Measurements from ENCODE around the gene AP3S1.
"Not testable (repeated sequence)": the region's sequence is repeated elsewhere in the genome, so short reads cannot be mapped to it uniquely, and the experiment has no call there.

Gene AP3S1

GRCh38 chr5:115806986-115807653, 34.6 kb upstream of the AP3S1 start:
- Histone ChIP-seq H3K4me3 (ENCODE audit: insufficient read length, low read depth) (no peak overlapping the region), H3K36me3 (ENCODE audit: insufficient read depth, insufficient read length, low read length) (peaks cover 10% of the 10 kb centered on the region), H3K4me1 (ENCODE audit: insufficient read depth, insufficient read length) (no peaks in the 10 kb centered on the region), H3K27me3 (ENCODE audit: insufficient read depth, insufficient read length) (no peaks in the 10 kb centered on the region), H3K9me3 (ENCODE audit: insufficient read depth, low read length) (no peaks in the 10 kb centered on the region), H3K9ac (ENCODE audit: insufficient read length, low read depth) (no peak overlapping the region)
- TF ChIP-seq YY1 (IDR thresholded peaks at IDR 0.05; ENCODE audit: insufficient read depth, insufficient read length), result no peak
- no peak for TF ChIP-seq ZNF274 (IDR thresholded peaks at IDR 0.05; ENCODE audit: low read depth, low read length)
- TF ChIP-seq SUZ12 (IDR thresholded peaks at IDR 0.05; ENCODE audit: extremely low read depth, insufficient read depth, insufficient read length), result no peak
- no peak for DNase-seq (ENCODE audit: low read depth, low spot score)

- H3K27me3 ChIP-seq (ENCODE audit: insufficient read depth, insufficient read length), result no peaks in the 10 kb centered on the region
- H3K9me3 ChIP-seq (ENCODE audit: insufficient read depth, low read length), result no peaks in the 10 kb centered on the region
- H3K36me3 ChIP-seq (ENCODE audit: insufficient read depth, insufficient read length, low read length), result peaks cover 10% of the 10 kb centered on the region
- no peak overlapping the region for H3K4me3 ChIP-seq (ENCODE audit: insufficient read length, low read depth)
- no peak overlapping the region for H3K9ac ChIP-seq (ENCODE audit: insufficient read length, low read depth)
- DNase-seq (ENCODE audit: low read depth, low spot score), result no peak
- TF ChIP-seq ZNF274 (IDR thresholded peaks at IDR 0.05; ENCODE audit: low read depth, low read length) (no peak), SUZ12 (IDR thresholded peaks at IDR 0.05; ENCODE audit: extremely low read depth, insufficient read depth, insufficient read length) (no peak), YY1 (IDR thresholded peaks at IDR 0.05; ENCODE audit: insufficient read depth, insufficient read length) (no peak)
- H3K4me1 ChIP-seq (ENCODE audit: insufficient read depth, insufficient read length), result no peaks in the 10 kb centered on the region
Observed at GRCh38 chr5:115807654-115808052, 34.1 kb upstream of the AP3S1 start.

GRCh38 chr5:115808066-115808465, 33.7 kb upstream of the AP3S1 start:
- DNase-seq (ENCODE audit: low read depth, low spot score); H3K4me1 ChIP-seq (ENCODE audit: insufficient read depth, insufficient read length); H3K9ac ChIP-seq (ENCODE audit: insufficient read length, low read depth); H3K4me3 ChIP-seq (ENCODE audit: insufficient read length, low read depth); H3K9me3 ChIP-seq (ENCODE audit: insufficient read depth, low read length); H3K27me3 ChIP-seq (ENCODE audit: insufficient read depth, insufficient read length): not testable (repeated sequence)
- peaks cover 10% of the 10 kb centered on the region for H3K36me3 ChIP-seq (ENCODE audit: insufficient read depth, insufficient read length, low read length)

GRCh38 chr5:115809946-115810345, 31.8 kb upstream of the AP3S1 start:
- Histone ChIP-seq H3K27me3 (ENCODE audit: insufficient read depth, insufficient read length) (peaks cover 12% of the 10 kb centered on the region), H3K9ac (ENCODE audit: insufficient read length, low read depth) (no peak overlapping the region), H3K36me3 (ENCODE audit: insufficient read depth, insufficient read length, low read length) (peaks cover 10% of the 10 kb centered on the region), H3K4me3 (ENCODE audit: insufficient read length, low read depth) (no peak overlapping the region), H3K4me1 (ENCODE audit: insufficient read depth, insufficient read length) (no peaks in the 10 kb centered on the region), H3K9me3 (ENCODE audit: insufficient read depth, low read length) (no peaks in the 10 kb centered on the region)
- no peak for DNase-seq (ENCODE audit: low read depth, low spot score)
- TF ChIP-seq YY1 (IDR thresholded peaks at IDR 0.05; ENCODE audit: insufficient read depth, insufficient read length) (no peak), SUZ12 (IDR thresholded peaks at IDR 0.05; ENCODE audit: extremely low read depth, insufficient read depth, insufficient read length) (no peak), ZNF274 (IDR thresholded peaks at IDR 0.05; ENCODE audit: low read depth, low read length) (no peak)

- DNase-seq (ENCODE audit: low read depth, low spot score), result no peak
- Histone ChIP-seq H3K27me3 (ENCODE audit: insufficient read depth, insufficient read length) (peaks cover 21% of the 10 kb centered on the region), H3K9ac (ENCODE audit: insufficient read length, low read depth) (no peak overlapping the region), H3K9me3 (ENCODE audit: insufficient read depth, low read length) (no peaks in the 10 kb centered on the region), H3K4me1 (ENCODE audit: insufficient read depth, insufficient read length) (no peaks in the 10 kb centered on the region), H3K36me3 (ENCODE audit: insufficient read depth, insufficient read length, low read length) (peaks cover 6% of the 10 kb centered on the region), H3K4me3 (ENCODE audit: insufficient read length, low read depth) (no peak overlapping the region)
- no peak for TF ChIP-seq ZNF274 (IDR thresholded peaks at IDR 0.05; ENCODE audit: low read depth, low read length)
- TF ChIP-seq SUZ12 (IDR thresholded peaks at IDR 0.05; ENCODE audit: extremely low read depth, insufficient read depth, insufficient read length), result no peak
- no peak for TF ChIP-seq YY1 (IDR thresholded peaks at IDR 0.05; ENCODE audit: insufficient read depth, insufficient read length)
Observed at GRCh38 chr5:115810761-115811160, 31.0 kb upstream of the AP3S1 start.

- Histone ChIP-seq H3K27me3 (ENCODE audit: insufficient read depth, insufficient read length) (peaks cover 27% of the 10 kb centered on the region), H3K9me3 (ENCODE audit: insufficient read depth, low read length) (no peaks in the 10 kb centered on the region), H3K36me3 (ENCODE audit: insufficient read depth, insufficient read length, low read length) (peaks cover 2% of the 10 kb centered on the region), H3K4me1 (ENCODE audit: insufficient read depth, insufficient read length) (no peaks in the 10 kb centered on the region), H3K9ac (ENCODE audit: insufficient read length, low read depth) (no peak overlapping the region), H3K4me3 (ENCODE audit: insufficient read length, low read depth) (no peak overlapping the region)
- DNase-seq (ENCODE audit: low read depth, low spot score), result no peak
- TF ChIP-seq YY1 (IDR thresholded peaks at IDR 0.05; ENCODE audit: insufficient read depth, insufficient read length), result no peak
- no peak for TF ChIP-seq ZNF274 (IDR thresholded peaks at IDR 0.05; ENCODE audit: low read depth, low read length)
- TF ChIP-seq SUZ12 (IDR thresholded peaks at IDR 0.05; ENCODE audit: extremely low read depth, insufficient read depth, insufficient read length), result no peak
Observed at GRCh38 chr5:115811406-115811805, 30.3 kb upstream of the AP3S1 start.

- Histone ChIP-seq H3K9me3 (ENCODE audit: insufficient read depth, low read length) (no peaks in the 10 kb centered on the region), H3K9ac (ENCODE audit: insufficient read length, low read depth) (no peak overlapping the region), H3K4me3 (ENCODE audit: insufficient read length, low read depth) (no peak overlapping the region), H3K27me3 (ENCODE audit: insufficient read depth, insufficient read length) (peaks cover 30% of the 10 kb centered on the region), H3K4me1 (ENCODE audit: insufficient read depth, insufficient read length) (no peaks in the 10 kb centered on the region), H3K36me3 (ENCODE audit: insufficient read depth, insufficient read length, low read length) (no peaks in the 10 kb centered on the region)
- TF ChIP-seq SUZ12 (IDR thresholded peaks at IDR 0.05; ENCODE audit: extremely low read depth, insufficient read depth, insufficient read length), result no peak
- TF ChIP-seq YY1 (IDR thresholded peaks at IDR 0.05; ENCODE audit: insufficient read depth, insufficient read length), result no peak
- no peak for TF ChIP-seq ZNF274 (IDR thresholded peaks at IDR 0.05; ENCODE audit: low read depth, low read length)
- DNase-seq (ENCODE audit: low read depth, low spot score), result no peak
Observed at GRCh38 chr5:115812372-115812771, 29.4 kb upstream of the AP3S1 start.
